Aorta (tissue), 5 donors: ENCODE data around the gene ESYT1. TPM values are rescaled to one million over a fixed set of nuclear protein-coding genes. Genes with fewer than 3 reads are reported as not detected.

Source experiments
- ATAC-seq: fragments of 200-7000 bp; cut with Tn5 transposase; one replicate; pipeline ENCODE4 v1.9.1; 2022; ENCODE audit warnings: moderate library complexity; ENCODE audit not compliant: low FRiP score
- DNase-seq, 2 donors: peaks; one replicate each; pipeline ENCODE4 v3.0.0-alpha.2; 2020
- H3K27ac ChIP-seq, 2 donors: one replicate each; pipeline ENCODE4 v1.5.1; 2013; ENCODE audit warnings: low read length in 2 of 2, mild to moderate bottlenecking in 2 of 2, moderate library complexity in 2 of 2, control low read depth in 1 of 2, inconsistent platforms in 1 of 2, low read depth in 1 of 2
- H3K27me3 ChIP-seq, 2 donors: one replicate each; pipeline ENCODE4 v1.6.1; 2013; ENCODE audit warnings: control low read depth in 1 of 2, low read length in 1 of 2, mild to moderate bottlenecking in 1 of 2, moderate library complexity in 1 of 2; ENCODE audit not compliant: insufficient read depth in 2 of 2, control insufficient read depth in 1 of 2
- H3K36me3 ChIP-seq, 2 donors: one replicate each; pipeline ENCODE4 v1.6.1; 2013; ENCODE audit warnings: control low read depth in 1 of 2, low read length in 1 of 2, mild to moderate bottlenecking in 1 of 2; ENCODE audit not compliant: insufficient read depth in 2 of 2, control insufficient read depth in 1 of 2
- H3K4me1 ChIP-seq, 2 donors: one replicate each; pipeline ENCODE4 v1.6.1; 2013; ENCODE audit warnings: low read length in 2 of 2, control low read depth in 1 of 2, mild to moderate bottlenecking in 1 of 2, moderate library complexity in 1 of 2; ENCODE audit not compliant: insufficient read depth in 2 of 2, control insufficient read depth in 1 of 2
- H3K4me3 ChIP-seq, 2 donors: one replicate each; pipeline ENCODE4 v1.5.1; 2013; ENCODE audit warnings: low read length in 2 of 2, control low read depth in 1 of 2, mild to moderate bottlenecking in 1 of 2
- H3K9me3 ChIP-seq: one replicate; pipeline ENCODE4 v1.6.1; 2013; ENCODE audit warnings: mild to moderate bottlenecking, low read length; ENCODE audit not compliant: control insufficient read depth
- WGBS, 2 donors: extraction: QIAGEN DNeasy Blood & Tissue Kit; methylation state at CpG; one replicate each; pipeline ENCODE4 v1.1.7; 2013; 5-methylcytosine and 5-hydroxymethylcytosine counted together
- intact Hi-C, 2 donors: fragments of 100-400 bp; cut with DNase I; formaldehyde crosslinking; loops; one replicate each; pipeline versions ENCODE4 v1.14.2 to v1.15.0; 2022
- polyA plus RNA-seq, 2 donors: library from polyadenylated mRNA; stranded (reverse); fragments of 200-250 nt; gene quantifications; one replicate each; pipeline ENCODE4 v1.2.3, GENCODE V29; 2013
- total RNA-seq, 2 donors: library from RNA; stranded (reverse); fragmentation: NEBNext Ultra II Directional; extraction: Animal tissue kit (Norgen Biotek cat#: 25700); gene quantifications; one replicate each; pipeline ENCODE4 v1.2.1, GENCODE V29; 2021
- donor health status: healthy with polysubstance abuse.
- donor health status: Bipolar disorder and iron deficiency.
- donor health status: DM: no; HTN: no; CAD: no.
- donor health status: DM: no; HTN: no; CAD: no.
- donor health status: DM: yes; HTN: yes; CAD: no.

ESYT1 gene
- total and polyA plus RNA-seq, 4 donors: 27.0 to 106 (median 78.8) TPM

DNA sequence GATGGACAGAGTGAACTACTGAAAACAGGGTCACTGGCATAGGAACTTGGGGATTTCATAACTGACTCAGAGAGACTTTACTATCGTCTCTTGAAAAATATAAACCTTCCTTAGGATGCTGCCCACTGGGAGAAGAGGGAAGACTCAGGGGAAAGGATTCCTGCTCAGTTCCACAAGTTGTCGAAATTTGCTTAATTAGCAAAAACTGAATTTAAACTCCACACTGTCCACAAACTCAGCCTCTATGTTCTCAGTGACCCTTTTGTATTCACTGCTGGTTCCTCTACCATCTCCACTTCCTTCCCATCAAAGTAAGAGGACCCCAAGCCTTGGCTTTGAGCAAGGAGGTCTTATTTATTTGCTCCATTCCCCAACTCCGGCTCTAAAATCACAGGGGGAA, 17.1 kb downstream of the ESYT1 start:
- intact Hi-C loops: no loop called here
- Histone ChIP-seq H3K9me3 (no peaks in the 10 kb centered on the region), H3K4me1 (no peaks in the 10 kb centered on the region), H3K27ac (no peak overlapping the region), H3K27me3 (no peaks in the 10 kb centered on the region), H3K36me3 (peaks cover 0 to 14% of the 10 kb centered on the region in 2 donors), H3K4me3 (no peak overlapping the region)
- WGBS, 2 donors: 77 to 89% methylated on average over 3 of the region's 3 CpGs
- no peak for DNase-seq
- no peak for ATAC-seq

DNA sequence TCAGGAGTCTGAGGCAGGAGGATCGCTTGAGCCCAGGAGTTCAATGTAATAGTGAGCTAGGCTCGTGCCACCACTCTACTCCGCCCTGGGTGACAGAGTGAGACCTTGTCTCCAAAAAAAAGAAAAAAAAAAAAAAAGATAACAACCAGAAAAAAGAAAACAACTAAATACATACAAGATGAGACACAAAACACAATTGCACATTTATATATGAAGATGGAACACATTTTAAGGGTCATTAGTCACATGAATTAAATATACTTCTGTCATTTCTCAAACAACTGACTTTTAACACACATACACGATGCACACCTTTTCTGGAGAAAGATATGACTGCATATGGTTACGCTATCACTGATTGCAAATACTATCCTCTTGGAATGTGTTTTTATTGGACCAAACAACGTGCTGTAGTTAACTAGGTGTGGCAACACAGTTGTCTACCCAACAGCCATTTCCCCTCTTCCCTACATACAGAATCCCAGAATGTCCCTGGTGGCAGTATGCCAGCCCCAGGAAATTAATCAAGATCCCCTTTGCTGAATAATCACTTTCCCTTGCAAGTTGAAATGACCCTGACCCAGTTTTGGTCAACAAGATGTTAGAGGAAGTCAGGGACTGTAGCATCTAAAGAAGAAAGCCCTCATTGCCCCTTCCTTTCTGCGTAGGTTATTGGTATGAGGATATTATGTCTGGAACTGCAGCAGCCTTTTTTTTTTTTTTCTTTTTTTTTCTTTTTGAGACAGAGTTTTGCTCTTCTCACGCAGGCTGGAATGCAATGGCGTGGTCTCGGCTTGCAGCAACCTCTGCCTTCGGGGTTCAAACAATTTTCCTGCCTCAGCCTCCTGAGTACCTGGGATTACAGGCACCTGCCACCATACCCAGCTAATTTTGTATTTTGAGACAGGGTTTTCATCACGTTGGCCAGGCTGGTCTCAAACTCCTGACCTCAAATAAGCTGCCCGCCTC, 18.7 kb downstream of the ESYT1 start:
- DNase-seq (no peak), ATAC-seq (no peak)
- Histone ChIP-seq H3K27me3 (no peaks in the 10 kb centered on the region), H3K4me1 (no peaks in the 10 kb centered on the region), H3K27ac (no peak overlapping the region), H3K4me3 (no peak overlapping the region), H3K36me3 (peaks cover 0 to 9% of the 10 kb centered on the region in 2 donors), H3K9me3 (no peaks in the 10 kb centered on the region)
- 43 to 44% methylated on average over 13 of the region's 13 CpGs for WGBS, 2 donors
- intact Hi-C loops: no loop called here

DNA sequence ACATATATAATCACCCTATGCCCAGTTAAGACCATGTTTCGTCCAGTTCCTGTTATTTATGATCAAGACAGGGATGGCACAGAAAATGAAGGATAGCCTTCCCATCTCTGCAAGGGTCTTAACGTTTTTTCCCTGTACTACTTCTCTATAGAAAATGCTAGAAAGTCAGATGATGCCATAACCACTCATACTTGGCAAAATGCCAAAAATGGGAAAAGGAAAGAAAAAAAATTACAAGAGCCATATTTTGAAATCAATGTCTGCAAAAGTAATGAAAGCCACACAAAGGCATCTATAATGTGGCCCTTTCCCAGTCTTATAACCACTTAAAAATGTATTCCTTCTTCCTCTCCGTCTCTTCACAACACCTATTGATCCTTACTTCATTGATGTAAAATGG, 22.5 kb downstream of the ESYT1 start:
- no peaks in the 10 kb centered on the region for H3K4me1 ChIP-seq

DNA sequence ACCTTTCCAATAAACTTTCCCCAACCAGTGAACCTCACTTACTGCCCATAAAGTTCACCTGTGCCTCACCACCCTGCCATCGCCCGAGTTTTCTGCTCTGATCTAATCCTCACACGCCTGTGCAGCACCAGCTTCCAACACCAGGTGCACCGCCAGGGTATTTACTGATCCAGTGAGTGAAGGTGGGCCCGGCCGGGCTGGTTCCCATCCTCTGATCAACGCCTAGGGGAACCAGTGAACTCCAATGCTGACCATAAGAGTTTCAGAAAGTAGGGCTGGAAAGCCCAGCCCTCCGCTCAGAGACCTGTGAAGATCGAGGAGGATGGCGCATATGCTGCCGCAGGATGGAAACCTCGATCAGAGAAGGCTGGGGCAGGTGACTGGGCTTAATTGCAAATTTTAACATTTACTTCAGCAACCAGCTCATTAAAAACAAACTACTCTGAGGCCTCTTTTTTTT, 23.6 kb downstream of the ESYT1 start:
- 11 to 12% methylated on average over 12 of the region's 12 CpGs for WGBS, 2 donors
- peak overlapping the region in 1 of 2 donors; percentile 62 for H3K27ac ChIP-seq

More for the DNA sequence above, 22.5 kb downstream of the ESYT1 start:
- Histone ChIP-seq H3K36me3 (no peaks in the 10 kb centered on the region), H3K27ac (no peak overlapping the region), H3K9me3 (no peaks in the 10 kb centered on the region), H3K27me3 (no peaks in the 10 kb centered on the region), H3K4me3 (no peak overlapping the region)
- no peak for DNase-seq
- 62 to 65% methylated on average over 3 of the region's 3 CpGs for WGBS, 2 donors
- intact Hi-C loops: loop anchor here in 1 of 2 donors (2.0 kb wide), 1 partner anchor 22 kb away; the partner anchor contains the start of gene ESYT1
- no peak for ATAC-seq

DNA sequence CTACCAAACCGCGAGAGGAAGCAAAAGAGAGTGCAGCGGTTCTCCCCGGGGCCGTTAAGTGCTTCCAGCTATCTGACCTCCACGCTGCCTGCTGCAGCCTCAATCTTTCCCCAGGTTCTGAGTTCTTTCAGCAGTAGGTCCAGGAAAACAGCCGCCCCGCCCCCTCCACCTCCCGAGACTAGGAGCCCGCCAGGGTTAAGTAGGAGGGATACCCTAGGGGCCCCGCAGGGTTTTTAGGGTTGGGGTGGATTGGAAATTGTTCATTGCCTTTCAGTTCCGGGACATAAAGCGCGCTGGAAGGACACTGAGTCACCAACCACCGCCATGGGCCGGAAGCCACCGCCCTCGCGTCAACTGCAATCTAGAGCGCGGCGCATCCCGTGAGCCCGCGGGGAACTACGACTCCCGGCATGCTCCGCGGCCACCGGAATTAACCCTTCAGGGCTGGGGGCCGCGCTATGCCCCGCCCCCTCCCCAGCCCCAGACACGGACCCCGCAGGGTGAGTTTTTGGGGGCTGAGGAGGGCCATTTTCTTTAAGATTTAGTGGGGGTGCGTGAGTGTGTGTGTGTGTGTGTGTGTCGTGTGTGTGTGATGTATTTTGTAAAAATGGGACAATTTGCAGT, 24.2 kb downstream of the ESYT1 start, which contains the start of gene MYL6B:
Gene MYL6B (plus strand): TSS at position 456 of the 624 bp plus-strand sequence. CDS start 1,332 bp downstream, outside the sequence.
- WGBS, 2 donors: 0% methylated on average over 37 of the region's 37 CpGs
- intact Hi-C loops: no loop called here
- peak; percentile 95 for ATAC-seq
- peak; percentile 97 to 99 for DNase-seq
- H3K36me3 ChIP-seq: no peaks in the 10 kb centered on the region
- no peaks in the 10 kb centered on the region for H3K27me3 ChIP-seq
- peak within 1 kb of the TSS; percentile 66 for H3K4me3 ChIP-seq
- no peaks in the 10 kb centered on the region for H3K4me1 ChIP-seq
- H3K27ac ChIP-seq: peak within 1 kb of the TSS in 1 of 2 donors; percentile 62
- H3K9me3 ChIP-seq: no peaks in the 10 kb centered on the region

More for the DNA sequence above, 23.6 kb downstream of the ESYT1 start:
- ATAC-seq (peak; percentile 24), DNase-seq (peak; percentile 62 to 85)
- intact Hi-C loops: loop anchor here in 1 of 2 donors (2.0 kb wide), 1 partner anchor 23 kb away; the partner anchor contains the start of gene ESYT1
- H3K4me3 ChIP-seq: peak overlapping the region; percentile 66
- H3K9me3 ChIP-seq: no peaks in the 10 kb centered on the region
- H3K36me3 ChIP-seq: no peaks in the 10 kb centered on the region
- H3K4me1 ChIP-seq: no peaks in the 10 kb centered on the region
- no peaks in the 10 kb centered on the region for H3K27me3 ChIP-seq

DNA sequence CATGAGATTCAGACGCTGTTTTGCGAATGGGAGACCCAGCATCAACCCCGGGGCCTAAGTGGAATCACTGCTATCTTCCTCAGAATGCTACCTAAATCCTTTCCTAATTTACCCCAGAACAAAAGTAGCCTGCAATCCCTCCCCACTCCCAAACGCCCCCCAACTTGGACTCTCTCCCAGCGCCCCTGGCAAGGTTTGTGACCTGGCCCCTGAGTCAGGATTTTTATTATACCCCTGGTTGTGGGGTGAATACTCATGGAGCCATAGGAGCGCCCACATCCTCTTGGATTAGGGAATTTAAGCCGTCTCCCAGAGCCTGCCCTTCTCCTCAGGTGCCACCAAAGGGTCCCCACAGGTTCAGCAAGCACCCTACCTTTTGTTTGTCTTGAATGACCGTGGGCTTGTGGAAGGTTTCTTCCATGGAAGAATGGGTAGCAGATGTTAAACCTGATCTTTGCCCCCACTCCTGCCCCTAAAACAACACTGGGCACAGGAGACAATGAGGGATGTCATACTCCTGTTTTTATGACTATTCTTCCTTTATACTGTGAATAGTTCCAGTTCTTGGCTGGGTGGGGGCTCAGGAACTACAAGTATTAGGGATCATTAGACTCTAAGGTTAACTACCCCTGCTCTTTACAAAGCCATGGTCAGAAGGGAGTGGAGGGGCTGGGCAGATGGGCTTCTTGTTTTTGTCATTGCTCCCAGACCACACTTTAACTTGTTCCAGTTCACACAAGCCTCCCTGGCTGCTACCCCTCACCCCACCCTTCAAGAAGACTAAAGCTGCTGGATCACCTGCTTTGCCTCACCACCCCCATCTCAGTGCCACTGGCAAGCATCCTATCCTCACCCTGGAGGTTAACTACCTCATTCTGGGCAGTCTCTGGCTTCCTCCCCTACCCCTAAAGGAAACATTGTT, 24.9 kb downstream of the ESYT1 start:
- H3K4me1 ChIP-seq: no peaks in the 10 kb centered on the region
- no peaks in the 10 kb centered on the region for H3K27me3 ChIP-seq
- ATAC-seq (no peak), DNase-seq (no peak)
- 11 to 12% methylated on average over 8 of the region's 8 CpGs for WGBS, 2 donors
- peak overlapping the region; percentile 15 to 42 for H3K4me3 ChIP-seq
- H3K9me3 ChIP-seq: no peaks in the 10 kb centered on the region
- H3K36me3 ChIP-seq: no peaks in the 10 kb centered on the region
- intact Hi-C loops: no loop called here
- no peak overlapping the region for H3K27ac ChIP-seq

DNA sequence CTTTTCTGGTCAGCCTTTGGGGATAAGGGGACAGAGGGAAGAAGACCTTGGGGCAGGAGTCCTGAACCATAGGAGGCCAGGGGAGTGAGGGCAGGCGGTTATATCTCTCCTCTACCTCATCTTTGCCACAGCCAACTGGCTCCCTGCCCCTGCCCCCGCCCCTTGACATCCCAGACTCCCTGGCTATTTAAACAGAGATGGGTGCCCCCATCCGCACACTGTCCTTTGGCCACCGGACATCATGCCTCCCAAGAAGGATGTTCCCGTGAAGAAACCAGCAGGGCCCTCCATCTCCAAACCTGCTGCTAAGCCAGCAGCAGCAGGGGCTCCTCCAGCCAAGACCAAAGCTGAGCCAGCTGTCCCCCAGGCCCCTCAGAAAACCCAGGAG, 25.6 kb downstream of the ESYT1 start:
- no peaks in the 10 kb centered on the region for H3K36me3 ChIP-seq
- H3K27ac ChIP-seq: no peak overlapping the region
- DNase-seq (no peak), ATAC-seq (no peak)
- intact Hi-C loops: no loop called here
- 61 to 80% methylated on average over 5 of the region's 5 CpGs for WGBS, 2 donors
- no peaks in the 10 kb centered on the region for H3K4me1 ChIP-seq
- H3K9me3 ChIP-seq: no peaks in the 10 kb centered on the region
- H3K4me3 ChIP-seq: no peak overlapping the region
- no peaks in the 10 kb centered on the region for H3K27me3 ChIP-seq

DNA sequence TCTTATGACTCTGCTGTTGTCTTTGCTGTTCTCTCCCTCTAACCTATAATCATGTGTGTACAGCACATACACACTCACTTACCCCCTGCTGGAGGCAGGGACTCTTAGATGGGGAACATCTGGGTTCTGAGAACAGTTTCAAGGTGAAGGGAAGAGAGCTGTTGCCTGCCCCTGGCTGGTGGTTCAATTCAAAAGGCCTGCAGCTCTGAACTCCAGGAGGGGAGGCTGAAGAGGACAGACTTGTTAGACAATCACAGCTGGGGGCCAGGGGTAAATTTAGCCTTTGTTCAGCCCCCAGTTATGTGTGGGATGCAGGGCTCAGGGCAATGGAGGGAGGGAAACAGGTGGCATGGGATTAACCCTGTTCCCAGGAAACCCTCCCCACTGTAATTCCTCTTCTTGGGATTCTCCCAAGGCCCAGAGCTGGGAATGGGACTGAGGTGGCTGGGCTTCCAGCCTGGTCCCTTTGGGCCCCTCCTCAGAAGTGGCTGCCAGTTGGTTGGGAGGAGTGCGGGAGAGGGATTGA, 26.2 kb downstream of the ESYT1 start:
- WGBS, 2 donors: 94% methylated on average over 1 of the region's 1 CpG
- no peaks in the 10 kb centered on the region for H3K9me3 ChIP-seq
- H3K27ac ChIP-seq: no peak overlapping the region
- H3K4me3 ChIP-seq: no peak overlapping the region
- no peaks in the 10 kb centered on the region for H3K36me3 ChIP-seq
- intact Hi-C loops: no loop called here
- no peaks in the 10 kb centered on the region for H3K27me3 ChIP-seq
- H3K4me1 ChIP-seq: no peaks in the 10 kb centered on the region
- ATAC-seq (no peak), DNase-seq (no peak)
